ENCODE results near the gene LILRA5.

GRCh38 chr19:54315956-54316355, 3.0 kb upstream of the LILRA5 start:
- TF ChIP-seq CTCF (IDR thresholded peaks at IDR 0.05) (no peak), EZH2 (IDR thresholded peaks at IDR 0.05; ENCODE audit: borderline replicate concordance, insufficient read depth, low read depth, low read length, poor library complexity, severe bottlenecking) (no peak)
